NCI-H82 (cell line): ENCODE data around the gene CFAP97.
"Not testable (repeated sequence)": the region's sequence is repeated elsewhere in the genome, so short reads cannot be mapped to it uniquely, and the experiment has no call there.

Experiments used
- DNase-seq: peaks from one replicate; lab custom pipeline; 2025; lab: John Stamatoyannopoulos, UW

CFAP97 gene

DNA sequence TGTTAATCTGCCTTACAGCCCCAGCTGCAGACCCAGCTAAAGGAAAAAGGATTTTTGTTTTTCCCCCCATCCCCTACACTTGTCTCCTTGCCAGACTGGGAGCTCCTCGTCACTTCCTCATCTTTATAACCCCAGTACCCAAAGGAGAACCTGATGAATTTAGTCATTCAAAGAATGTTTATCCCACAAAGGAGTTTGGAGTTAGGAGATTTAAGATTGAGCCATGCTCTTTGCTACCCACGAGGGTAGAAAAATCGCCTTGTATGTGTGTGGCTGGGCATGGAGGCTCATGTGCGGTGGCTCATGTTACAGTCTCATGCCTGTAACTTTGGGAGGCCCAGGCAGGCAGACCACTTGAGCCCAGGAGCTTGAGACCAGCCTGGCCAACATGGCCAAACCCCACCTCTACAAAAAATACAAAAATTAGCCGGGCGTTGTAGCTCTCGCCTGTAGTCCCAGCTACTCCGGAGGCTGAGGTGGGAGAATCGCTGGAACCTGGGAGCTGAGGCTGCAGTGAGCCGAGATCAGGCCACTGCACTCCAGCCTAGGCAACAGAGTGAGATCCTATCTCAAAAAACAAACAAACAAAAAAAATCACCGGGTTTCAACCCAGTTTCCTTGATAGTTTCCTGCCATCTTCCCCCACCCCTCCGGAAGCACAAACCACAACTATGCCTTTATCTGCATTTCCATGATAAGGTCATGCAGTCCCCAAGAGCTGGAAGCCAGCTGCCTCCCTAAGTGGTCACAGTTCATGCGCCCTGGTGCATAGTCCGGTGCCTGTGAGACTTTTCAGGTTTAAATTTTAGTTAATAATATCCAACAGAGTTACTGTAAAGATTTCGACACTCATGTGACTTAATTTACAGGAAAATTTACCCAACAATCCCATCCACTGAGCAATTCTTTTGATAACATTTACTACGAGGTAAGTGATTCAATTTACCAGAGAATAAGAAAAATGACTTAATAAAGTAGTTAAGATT lies 1.5 kb downstream of the CFAP97 start:
- DNase-seq = no peak

DNA sequence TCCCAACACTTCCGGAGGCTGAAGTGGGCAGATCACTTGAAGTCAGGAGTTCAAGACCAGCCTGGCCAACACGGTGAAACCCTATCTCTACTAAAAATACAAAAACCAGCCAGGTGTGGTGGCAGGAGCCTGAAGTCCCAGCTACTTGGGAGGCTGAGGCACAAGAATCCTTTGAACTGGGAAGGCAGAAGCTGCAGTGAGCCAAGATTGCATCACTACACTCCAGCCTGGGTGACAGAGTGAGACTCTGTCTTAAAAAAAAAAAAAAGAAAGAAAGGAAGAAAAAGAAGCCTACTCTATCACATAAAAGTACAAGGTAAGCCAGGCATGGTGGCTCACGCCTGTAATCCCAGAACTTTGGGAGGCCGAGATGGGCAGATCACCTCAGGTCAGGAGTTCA lies 5.6 kb downstream of the CFAP97 start:
- not testable (repeated sequence) for DNase-seq

DNA sequence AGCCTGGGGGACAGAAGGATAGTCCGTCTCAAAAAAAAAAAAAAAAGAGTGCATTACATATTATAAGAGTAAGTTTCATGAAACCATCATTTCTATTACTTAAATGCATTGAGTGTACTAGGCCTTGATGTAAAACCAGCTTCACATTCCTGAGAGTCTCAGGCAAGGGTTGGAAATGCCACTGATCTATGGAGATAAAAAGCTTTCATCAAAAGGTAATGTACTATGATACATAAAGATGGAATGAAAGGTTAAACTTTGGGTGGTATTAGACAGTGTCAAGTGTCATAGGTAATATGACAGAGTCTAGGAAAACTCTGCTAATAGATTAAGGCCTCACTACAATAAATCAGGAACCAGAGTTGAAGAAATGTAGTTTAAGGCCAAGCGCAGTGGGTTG lies 7.4 kb downstream of the CFAP97 start:
- DNase-seq = no peak

DNA sequence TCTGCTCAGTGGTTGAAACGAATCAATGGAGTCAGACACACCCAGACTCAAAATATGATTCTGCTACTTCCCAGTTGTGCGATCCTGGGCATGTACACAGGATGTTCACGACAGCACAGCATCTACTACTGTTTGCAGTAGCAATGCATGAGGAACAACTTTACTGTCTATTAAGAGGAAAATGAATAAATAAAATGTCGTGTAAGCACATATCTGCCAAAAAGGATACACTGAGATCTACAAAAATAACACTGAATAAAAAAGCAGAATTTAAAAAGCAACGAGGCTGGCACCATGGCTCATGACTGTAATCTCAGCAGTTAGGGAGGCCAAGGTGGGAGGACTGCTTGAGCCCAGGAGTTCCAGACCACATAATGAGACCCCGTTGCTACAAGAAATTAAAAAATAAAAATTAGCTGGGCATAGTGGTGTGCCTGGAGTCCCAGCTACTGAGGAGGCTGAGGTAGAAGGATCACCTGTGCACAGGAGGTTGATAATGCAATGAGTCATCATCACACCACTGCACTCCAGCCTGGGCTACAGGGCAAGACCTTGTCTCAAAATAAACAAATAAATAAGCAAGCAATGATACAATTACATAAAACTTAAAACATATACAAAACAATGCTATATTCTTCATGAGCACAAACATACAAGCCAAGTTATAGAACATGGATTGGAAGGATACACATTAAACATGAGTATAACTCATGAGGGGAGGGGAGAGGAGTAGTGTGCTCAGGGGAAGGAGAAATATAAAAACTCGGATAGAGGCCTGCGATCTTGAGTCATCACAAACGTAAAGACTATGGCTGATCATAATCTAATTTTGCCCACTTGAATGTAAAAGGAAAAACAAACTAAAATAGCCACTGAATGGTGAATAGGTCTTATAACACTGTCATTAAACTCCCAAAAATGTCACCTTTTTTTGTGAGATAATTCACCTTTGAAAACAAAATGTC lies 8.6 kb downstream of the CFAP97 start:
- no peak for DNase-seq

DNA sequence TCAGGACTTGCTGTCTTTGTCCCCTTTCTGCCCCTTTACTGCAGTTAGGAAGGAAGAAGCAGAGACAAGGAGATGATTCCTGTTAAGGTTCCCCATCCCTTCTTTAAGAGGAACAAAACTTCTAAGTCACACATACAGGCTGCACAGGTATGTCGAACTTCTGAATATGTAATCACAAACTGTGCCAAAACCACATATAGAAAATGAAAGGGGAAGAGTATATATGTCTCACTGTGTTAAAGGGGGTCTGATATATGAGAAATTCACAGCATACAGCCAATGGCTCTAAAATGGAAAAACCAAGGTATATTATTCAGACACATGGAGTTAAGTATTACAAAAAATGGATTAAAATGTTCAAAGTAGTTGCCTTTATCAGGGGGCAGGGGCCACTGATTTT lies 11.7 kb downstream of the CFAP97 start:
- no peak for DNase-seq

DNA sequence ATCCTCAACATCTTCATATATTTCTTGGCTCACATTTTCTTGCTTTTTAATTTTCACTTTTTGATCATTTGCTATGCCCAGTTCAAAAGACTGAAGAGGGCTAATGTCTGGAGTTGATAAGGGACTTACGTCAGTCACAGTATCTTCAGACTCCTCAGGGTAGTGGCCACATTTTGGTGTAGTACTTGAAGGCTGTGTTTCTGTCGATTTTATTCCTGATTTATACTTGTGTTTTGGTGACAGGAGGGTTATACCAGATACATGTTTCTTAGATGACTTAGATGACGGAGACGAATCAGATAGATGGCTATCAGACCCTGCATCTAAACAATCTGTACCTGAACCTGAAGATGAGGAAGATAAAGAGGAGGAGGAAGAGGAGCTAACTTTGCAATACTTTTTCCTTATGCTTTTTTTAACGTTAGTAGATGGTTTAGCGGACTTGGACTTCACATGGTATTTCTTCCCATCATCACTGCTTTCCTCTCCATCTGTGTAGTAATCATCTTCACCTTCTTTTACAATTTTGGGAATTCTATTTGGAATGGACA lies 13.4 kb downstream of the CFAP97 start:
- DNase-seq = no peak

DNA sequence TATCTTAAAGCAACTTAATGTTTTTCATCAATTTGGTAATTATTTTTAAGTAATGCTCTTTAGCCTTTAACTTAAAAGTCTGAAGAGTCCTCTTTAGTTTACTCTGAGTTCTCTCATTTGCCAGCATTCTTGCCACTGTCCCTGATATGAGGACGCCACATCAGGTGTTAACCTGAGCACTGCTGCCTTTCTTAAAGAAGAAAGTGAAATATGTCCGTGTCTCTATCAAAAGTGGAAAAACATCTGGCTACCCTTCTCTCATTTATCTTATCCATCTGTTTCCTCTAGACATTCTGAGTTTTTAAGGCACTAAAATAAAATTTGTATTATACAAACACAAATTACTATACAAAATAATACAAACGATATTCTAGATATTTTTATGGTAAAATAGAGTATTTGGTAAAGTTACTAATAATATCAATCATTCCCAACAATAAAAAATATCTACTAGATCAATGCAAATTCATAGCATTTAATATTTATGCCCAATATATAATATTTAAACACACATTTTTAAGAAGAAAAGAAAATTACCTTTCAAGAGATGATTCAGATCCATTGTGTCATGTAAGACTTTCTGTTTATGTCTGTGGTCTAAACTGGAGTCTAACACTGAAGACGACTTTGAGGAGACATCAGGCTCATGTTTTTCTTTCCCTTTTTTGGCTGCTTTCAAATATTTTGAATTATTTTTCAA lies 14.0 kb downstream of the CFAP97 start:
- no peak for DNase-seq

DNA sequence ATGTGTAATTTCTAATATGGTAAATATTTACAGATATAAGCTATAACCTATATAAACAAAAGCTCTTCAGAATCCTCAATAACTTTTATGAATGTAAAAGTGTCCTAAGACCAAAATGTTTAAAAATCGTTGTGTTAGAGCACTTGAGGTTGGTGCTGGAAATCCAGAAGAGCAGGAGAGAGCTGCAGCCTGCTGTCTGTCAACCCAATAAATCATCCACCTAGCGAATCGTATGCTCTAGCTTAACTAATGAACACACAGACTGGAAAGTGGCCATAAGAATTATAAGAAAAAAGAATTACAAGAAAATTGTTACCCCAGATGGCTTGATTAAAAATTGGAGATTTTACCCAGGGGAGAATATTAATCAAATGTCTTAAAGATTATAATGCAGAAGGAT lies 17.0 kb downstream of the CFAP97 start:
- DNase-seq = no peak

DNA sequence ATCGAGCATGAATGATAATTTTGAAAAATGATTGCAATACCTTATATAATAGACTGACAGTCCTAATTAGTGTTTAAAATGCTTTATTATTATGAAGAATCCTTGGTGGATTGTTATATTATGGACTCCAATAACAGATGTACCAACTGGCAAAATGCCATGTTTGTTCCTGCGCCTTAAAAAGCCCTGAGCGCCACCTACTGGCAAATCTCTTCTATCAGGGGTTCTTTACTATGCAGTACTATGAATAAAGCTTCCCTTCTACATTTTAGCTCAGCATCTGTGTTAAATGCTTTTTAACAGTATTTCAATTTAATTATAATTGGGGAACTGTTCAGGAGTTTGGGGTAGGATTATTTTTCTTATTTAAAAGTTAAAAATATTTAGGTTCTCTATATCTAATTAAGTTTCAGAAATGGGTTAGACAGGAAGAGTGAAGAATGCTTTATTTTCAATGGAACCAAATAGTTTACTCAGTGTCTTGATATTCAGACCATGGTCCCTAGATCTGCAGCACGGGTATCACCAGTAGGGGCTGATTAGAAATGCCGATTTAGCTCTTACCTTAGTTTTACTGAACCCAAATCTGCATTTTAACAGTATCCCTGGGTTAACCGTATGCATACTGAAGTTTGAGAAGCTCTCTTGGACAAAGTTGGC lies 20.0 kb downstream of the CFAP97 start:
- peak; percentile 94 for DNase-seq

DNA sequence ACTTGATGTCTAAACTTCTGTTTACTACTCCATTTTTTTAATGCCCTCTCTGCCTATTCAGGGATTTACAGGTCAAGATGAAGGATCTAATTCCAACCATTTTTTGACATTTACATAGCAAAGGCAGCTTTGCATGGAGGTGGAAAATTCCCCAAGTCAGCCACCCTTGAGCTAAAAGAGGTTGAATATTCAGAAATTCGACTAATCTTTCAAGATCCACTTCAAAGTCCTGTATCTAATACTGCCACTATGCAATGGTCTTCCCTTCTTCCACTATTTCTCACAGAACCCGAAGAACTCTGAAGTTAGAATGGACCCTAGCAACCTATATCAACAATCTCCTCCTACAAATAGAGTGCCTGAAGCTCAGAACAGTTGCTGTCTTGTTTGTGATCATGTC lies 21.6 kb downstream of the CFAP97 start:
- DNase-seq = no peak

DNA sequence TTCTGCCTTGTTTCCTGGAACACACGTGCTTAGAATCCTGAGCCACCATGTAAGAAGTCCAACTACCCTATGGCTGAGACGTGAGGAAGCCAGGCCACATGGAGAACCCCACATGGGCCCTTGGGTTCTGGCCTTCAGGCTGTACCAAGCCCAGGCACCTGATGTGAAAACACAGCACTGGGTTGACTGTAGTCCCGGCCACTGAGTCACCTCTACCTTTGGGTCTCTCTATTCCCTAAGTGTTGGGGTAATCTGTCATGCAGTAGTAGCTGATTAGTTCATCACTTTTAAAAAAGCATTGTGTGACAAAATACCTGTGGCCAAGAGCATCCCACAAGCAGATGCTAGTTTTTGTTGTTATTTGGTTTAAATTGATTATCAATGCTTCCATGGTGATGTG lies 24.3 kb downstream of the CFAP97 start:
- DNase-seq = no peak

DNA sequence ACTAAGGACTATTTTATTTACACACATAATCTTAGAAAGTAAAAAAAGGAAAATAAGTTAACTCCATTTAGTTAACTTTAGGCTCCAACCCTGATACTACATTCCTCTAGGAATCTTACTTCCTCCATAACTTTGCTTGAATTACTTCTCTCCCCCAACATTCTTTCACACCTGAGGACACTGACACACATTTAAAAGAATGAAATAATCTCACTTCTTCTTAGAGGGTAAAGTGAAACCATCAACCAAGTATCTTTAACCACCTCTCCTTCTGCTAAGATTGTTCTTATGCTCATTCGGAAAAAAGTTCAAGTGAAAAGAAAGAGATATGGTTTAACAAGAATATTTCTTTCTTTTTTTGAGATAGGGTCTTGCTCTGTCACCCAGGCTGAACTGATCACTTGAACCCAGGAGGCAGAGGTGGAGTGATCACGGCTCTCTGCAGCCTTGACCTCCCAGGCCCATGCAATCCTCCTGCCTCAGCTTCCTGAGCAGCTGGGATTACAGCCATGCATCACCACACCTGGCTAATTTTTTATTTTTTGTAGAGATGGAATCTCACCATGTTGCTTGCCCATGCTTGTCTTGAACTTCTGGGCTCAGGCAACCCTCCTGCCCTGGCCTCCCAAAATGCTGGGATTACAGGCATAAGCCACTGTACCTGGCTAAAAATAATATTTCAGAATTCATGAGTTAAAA lies 32.3 kb downstream of the CFAP97 start:
- no peak for DNase-seq

DNA sequence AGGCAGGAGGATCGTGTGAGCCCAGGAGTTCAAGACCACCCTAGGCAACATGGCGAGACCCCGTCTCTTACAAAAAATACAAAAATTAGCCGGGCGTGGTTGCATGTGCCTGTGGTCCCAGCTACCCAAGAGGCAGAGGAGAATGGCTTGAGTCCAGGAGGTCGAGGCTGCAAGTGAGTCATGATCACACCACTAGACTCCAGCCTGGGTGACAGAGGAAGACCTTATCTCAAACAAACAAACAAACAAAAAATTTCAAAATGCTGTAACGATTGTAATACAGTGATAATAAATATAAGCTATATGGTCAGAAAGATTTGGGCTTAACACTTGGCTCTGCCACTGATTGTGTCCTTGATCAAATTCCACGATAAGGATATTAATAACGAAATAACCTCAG lies 36.6 kb downstream of the CFAP97 start:
- DNase-seq = no peak

DNA sequence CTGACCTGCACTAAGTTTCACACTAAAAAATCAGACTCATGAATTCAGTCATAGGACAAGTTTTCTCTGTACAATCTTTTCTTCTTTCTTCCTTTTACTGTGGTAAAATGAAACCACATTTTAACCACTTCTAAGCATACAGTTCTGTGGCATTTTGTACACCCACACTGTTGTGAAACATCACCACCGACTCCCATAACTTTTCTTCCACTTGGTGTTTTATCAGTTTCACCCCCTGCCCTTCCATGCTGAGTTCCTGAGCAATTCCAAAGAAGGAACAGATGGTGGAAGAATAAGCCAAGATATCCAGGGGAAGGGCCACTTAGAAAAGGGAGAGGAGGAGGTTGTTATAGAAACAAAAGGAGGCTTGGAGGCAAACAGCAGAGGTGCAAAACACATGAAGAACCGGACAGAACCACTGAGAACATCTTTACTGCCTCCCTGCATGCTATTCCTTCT lies 38.2 kb downstream of the CFAP97 start:
- DNase-seq = peak; percentile 62

DNA sequence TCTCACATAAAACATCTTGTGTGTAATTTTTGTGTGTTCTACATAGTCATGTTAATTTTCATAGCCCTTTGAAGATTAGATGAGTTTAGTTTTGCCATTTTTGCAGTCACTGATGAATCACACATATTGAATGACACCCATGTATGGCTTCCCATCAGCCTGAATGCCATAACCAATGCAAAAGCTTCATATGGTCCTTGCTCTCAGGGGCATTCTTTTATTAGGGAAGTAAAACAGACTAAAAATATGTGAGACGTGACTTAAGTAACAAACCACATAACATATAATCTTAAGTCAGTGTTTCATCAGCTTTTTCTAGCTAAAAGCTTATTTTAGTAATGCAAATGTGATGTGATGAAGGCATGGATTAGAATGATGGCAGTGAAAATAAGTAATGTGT lies 52.5 kb downstream of the CFAP97 start:
- no peak for DNase-seq

DNA sequence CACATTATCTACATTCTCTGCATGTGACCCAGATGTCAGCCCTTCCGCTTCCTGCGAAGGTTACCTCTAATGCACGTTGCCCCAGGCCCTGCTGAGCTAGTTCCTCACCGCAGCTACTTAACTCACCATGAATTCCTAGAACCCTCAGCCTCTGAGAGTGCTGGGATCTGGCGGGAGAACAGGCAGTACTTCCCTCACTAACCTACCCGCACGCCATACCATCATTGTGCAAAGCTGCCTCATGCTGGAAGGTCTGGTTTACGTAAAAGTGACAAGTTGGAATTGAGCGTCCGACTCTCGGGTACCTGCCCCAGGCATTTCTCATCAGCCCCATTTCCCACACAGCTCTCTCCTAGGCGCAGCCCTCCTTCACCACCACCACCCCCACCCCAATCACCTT lies 54.4 kb downstream of the CFAP97 start:
- no peak for DNase-seq

DNA sequence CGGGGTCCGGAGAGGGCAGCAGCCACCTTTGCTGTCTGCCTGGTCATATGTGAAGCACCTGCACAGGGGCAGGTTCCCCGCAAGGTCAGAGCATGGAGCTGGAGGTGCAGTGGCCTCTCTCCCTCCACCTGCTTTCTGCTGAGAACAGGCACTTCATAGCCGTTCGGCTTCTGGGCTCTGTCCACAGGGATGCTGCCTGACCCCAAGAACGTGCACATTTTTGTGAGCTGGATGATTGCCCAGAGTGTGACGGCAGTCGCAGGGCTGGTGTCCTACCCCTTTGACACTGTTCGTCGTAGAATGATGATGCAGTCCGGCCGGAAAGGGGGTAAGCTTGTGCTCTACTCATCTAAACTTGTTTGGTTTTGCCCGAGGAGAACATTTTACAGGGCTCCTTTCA lies 58.2 kb downstream of the CFAP97 start:
- no peak for DNase-seq

DNA sequence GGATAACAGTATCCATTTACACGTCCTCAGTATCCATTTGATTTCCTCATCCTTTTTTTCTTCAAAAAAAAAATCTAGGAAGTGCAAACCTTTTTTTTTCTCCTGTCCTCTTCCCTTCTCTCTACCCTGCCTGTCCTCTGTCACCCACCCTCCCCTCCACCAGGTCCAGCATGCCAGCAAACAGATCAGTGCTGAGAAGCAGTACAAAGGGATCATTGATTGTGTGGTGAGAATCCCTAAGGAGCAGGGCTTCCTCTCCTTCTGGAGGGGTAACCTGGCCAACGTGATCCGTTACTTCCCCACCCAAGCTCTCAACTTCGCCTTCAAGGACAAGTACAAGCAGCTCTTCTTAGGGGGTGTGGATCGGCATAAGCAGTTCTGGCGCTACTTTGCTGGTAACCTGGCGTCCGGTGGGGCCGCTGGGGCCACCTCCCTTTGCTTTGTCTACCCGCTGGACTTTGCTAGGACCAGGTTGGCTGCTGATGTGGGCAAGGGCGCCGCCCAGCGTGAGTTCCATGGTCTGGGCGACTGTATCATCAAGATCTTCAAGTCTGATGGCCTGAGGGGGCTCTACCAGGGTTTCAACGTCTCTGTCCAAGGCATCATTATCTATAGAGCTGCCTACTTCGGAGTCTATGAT lies 59.1 kb downstream of the CFAP97 start:
- DNase-seq = no peak

DNA sequence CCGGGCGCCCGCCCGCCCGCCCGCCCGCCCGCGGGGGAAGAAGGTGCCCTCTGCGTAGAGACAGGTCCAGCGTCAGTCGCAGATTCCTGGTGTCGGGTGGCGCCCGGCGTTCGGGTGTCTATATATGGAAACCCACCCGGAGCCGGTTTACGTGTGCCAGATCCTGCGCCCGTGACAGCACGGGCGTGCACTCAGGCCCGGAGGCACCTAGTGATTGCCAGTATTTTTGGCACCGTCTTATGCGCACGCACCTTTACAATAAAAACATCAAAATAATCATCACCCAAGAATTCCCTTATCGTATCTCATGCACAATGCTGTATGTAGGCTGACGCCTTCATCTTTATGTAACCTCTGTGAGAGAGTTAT lies 60.2 kb downstream of the CFAP97 start:
- DNase-seq = peak; percentile 51
